Peyer's patch (tissue), 4 donors: ENCODE measurements around the gene GNG13. TPM values are rescaled to one million over a fixed set of nuclear protein-coding genes. Genes with fewer than 3 reads are reported as not detected.

Experiments
- DNase-seq, 3 donors: peaks; one replicate each; pipeline ENCODE4 v3.0.0-alpha.2; 2017 to 2019
- H3K27ac ChIP-seq, 4 donors: fragments of 200-600 bp; sonication (generic); one replicate each; pipeline ENCODE4 v1.5.1; 2016 to 2019
- H3K27me3 ChIP-seq, 2 donors: fragments of 200-600 bp; sonication (generic); one replicate each; pipeline ENCODE4 v1.5.1; 2019
- H3K36me3 ChIP-seq, 3 donors: fragments of 200-600 bp; sonication (generic); one replicate each; pipeline ENCODE4 v1.5.1; 2016 to 2019
- H3K4me1 ChIP-seq, 4 donors: fragments of 200-600 bp; sonication (generic); one replicate each; pipeline ENCODE4 v1.5.1; 2016 to 2019
- H3K4me3 ChIP-seq, 4 donors: fragments of 200-600 bp; sonication (generic); 1 replicate in 3 of 4; 2 replicates in 1 of 4; pipeline ENCODE4 v1.5.1; 2016 to 2019; ENCODE audit warnings: mild to moderate bottlenecking in 1 of 4
- H3K9me3 ChIP-seq, 4 donors: fragments of 200-600 bp; sonication (generic); one replicate each; pipeline ENCODE4 v1.5.1; 2016 to 2019; ENCODE audit warnings: mild to moderate bottlenecking in 1 of 4
- POLR2A ChIP-seq, 2 donors: fragments of 450-650 bp; IDR thresholded peaks; one replicate each; pipeline ENCODE4 v1.5.1; 2017; ENCODE audit warnings: antibody characterized with exemption in 2 of 2, mild to moderate bottlenecking in 2 of 2, moderate library complexity in 2 of 2
- total RNA-seq, 4 donors: library from RNA; depleted of rRNA; stranded (reverse); fragments of >200 nt; gene quantifications; one replicate each; pipeline ENCODE4 v1.1.0, GENCODE V29; 2016
- TF ChIP-seq, protein P1 (sequence below), 6 experiments: fragments of 450-650 bp in 4 of 6; fragments of 200-600 bp in 2 of 6; sonication (generic) in 1 of 6; IDR thresholded peaks; one replicate each; pipeline ENCODE4 v1.5.1; 2017 to 2019; ENCODE audit warnings: antibody characterized with exemption in 6 of 6, mild to moderate bottlenecking in 3 of 6, moderate library complexity in 1 of 6

GNG13 gene
- total RNA-seq, 4 donors from 2014 or later: 1.9 TPM; not detected in 3

DNA sequence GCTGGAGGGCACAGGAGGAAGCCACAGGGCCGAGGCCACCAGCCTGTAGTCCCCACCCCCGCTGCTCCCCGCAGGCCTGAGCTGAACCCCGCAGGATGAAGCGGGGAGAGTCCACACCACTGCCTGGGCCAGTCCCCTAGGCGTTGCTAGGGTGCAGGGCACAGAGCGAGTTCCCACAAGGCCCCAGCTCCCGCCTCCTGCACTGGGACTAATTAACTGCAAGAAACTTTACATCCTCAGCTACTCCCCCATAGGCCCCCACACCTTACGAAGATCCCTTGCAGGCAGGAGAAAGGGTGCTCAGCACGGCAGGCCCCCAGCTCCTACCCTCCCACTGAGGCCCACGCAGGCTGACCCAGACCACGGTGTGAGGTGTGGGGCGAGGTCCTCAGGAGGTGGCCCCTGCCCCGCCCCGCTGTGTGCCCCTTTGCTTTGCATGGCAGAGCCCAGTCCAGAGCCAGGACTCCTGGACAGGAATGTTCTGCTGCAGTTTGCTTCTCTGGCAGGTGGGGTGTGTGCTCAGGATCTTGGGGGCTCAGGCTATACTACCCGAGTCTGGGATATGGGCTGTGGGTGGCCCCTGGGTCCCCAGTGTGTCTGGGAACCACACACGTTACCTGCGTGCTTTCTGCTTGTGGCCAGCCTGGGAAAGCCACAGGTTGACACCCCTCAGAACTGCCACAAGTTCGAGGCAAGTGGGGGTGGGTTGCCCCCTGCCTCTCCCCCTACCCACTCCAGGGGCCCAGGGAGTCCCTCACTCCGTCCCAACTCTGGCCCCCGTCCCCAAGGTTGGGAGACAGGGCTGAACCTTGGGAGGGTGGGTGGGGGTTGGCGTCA is 1.2 kb downstream of the GNG13 start:
- peaks cover 0 to 21% of the 10 kb centered on the region in 2 donors for H3K27me3 ChIP-seq
- no peak overlapping the region for H3K4me3 ChIP-seq
- no peak for TF ChIP-seq POLR2A (IDR thresholded peaks at IDR 0.05)
- TF ChIP-seq, protein P1, sequence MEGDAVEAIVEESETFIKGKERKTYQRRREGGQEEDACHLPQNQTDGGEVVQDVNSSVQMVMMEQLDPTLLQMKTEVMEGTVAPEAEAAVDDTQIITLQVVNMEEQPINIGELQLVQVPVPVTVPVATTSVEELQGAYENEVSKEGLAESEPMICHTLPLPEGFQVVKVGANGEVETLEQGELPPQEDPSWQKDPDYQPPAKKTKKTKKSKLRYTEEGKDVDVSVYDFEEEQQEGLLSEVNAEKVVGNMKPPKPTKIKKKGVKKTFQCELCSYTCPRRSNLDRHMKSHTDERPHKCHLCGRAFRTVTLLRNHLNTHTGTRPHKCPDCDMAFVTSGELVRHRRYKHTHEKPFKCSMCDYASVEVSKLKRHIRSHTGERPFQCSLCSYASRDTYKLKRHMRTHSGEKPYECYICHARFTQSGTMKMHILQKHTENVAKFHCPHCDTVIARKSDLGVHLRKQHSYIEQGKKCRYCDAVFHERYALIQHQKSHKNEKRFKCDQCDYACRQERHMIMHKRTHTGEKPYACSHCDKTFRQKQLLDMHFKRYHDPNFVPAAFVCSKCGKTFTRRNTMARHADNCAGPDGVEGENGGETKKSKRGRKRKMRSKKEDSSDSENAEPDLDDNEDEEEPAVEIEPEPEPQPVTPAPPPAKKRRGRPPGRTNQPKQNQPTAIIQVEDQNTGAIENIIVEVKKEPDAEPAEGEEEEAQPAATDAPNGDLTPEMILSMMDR (IDR thresholded peaks at IDR 0.05): no peak
- H3K27ac ChIP-seq: no peak overlapping the region
- H3K4me1 ChIP-seq: peaks cover 0 to 3% (median 0%) of the 10 kb centered on the region in 4 donors
- DNase-seq: no peak
- H3K9me3 ChIP-seq: no peaks in the 10 kb centered on the region
- no peaks in the 10 kb centered on the region for H3K36me3 ChIP-seq

DNA sequence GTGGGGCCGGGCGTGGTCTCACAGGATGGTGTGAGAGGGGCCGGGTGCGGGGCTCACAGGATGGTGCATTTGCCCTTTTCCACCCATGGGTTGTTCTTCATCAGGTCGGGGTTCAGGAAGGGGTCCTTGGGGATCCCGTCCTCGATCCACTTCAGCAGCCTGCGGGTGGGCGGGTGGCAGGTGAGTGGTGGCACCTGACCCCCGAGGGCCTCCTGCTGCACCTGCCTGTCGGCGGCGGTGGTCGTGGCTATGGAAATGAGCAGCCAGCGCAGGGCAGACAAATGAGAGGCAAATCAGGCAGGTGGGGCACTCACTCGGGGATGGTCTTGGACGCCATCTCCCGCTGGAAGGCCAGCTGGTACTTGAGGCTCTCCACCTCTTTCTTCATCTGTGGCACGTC is 1.9 kb downstream of the GNG13 start:
- TF ChIP-seq, protein P1 (IDR thresholded peaks at IDR 0.05): no peak
- TF ChIP-seq POLR2A (IDR thresholded peaks at IDR 0.05): no peak
- H3K27me3 ChIP-seq: peaks cover 0 to 21% of the 10 kb centered on the region in 2 donors

DNA sequence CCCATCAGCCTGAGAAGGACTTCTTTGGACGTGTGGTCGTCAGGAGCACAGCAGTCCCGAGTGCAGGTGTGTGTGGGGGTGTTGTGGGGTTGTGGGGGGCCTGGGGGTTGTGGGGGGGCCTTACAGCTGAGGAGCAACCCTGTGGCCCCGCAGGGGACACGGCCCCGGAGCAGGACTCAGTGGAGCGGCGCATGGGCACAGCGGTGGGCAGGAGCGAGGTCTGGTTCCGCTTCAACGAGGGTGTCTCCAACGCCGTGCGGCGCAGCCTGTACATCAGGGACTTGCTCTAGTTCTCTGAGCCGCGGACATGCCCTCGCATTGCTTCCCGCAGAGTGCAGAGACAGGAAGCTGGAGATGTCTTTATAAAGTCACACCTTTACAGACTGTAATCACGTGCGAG is 2.8 kb downstream of the GNG13 start:
- Histone ChIP-seq H3K36me3 (no peaks in the 10 kb centered on the region), H3K9me3 (no peaks in the 10 kb centered on the region), H3K4me1 (peaks cover 0 to 3% (median 0%) of the 10 kb centered on the region in 4 donors), H3K4me3 (no peak overlapping the region), H3K27me3 (peaks cover 0 to 21% of the 10 kb centered on the region in 2 donors), H3K27ac (no peak overlapping the region)
- no peak for DNase-seq
- no peak for TF ChIP-seq POLR2A (IDR thresholded peaks at IDR 0.05)
- TF ChIP-seq, protein P1 (IDR thresholded peaks at IDR 0.05): no peak

More for the DNA sequence above, 1.9 kb downstream of the GNG13 start:
- Histone ChIP-seq H3K27ac (no peak overlapping the region), H3K4me3 (no peak overlapping the region), H3K4me1 (peaks cover 0 to 3% (median 0%) of the 10 kb centered on the region in 4 donors), H3K36me3 (no peaks in the 10 kb centered on the region), H3K9me3 (no peaks in the 10 kb centered on the region)
- no peak for DNase-seq

DNA sequence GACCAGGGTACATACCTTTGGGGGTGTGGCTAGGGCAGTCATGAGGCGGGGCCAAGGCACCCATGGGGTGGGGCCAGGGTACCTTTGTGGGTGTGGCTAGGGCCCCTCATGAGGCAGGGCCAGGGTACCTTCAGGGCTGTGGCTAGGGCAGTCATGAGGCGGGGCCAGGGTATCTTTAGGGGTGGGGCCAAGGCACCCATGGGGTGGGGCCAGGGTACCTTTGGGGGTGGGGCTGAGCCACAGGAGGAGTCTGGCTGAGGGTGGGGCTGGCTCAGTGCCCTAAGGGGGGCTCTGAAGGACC is 3.5 kb downstream of the GNG13 start:
- H3K27me3 ChIP-seq: peaks cover 0 to 21% of the 10 kb centered on the region in 2 donors
- H3K27ac ChIP-seq: no peak overlapping the region
- peaks cover 0 to 3% (median 0%) of the 10 kb centered on the region in 4 donors for H3K4me1 ChIP-seq
- H3K36me3 ChIP-seq: no peaks in the 10 kb centered on the region
- H3K4me3 ChIP-seq: no peak overlapping the region
- DNase-seq: no peak
- no peaks in the 10 kb centered on the region for H3K9me3 ChIP-seq
- TF ChIP-seq, protein P1 (IDR thresholded peaks at IDR 0.05): no peak
- no peak for TF ChIP-seq POLR2A (IDR thresholded peaks at IDR 0.05)

DNA sequence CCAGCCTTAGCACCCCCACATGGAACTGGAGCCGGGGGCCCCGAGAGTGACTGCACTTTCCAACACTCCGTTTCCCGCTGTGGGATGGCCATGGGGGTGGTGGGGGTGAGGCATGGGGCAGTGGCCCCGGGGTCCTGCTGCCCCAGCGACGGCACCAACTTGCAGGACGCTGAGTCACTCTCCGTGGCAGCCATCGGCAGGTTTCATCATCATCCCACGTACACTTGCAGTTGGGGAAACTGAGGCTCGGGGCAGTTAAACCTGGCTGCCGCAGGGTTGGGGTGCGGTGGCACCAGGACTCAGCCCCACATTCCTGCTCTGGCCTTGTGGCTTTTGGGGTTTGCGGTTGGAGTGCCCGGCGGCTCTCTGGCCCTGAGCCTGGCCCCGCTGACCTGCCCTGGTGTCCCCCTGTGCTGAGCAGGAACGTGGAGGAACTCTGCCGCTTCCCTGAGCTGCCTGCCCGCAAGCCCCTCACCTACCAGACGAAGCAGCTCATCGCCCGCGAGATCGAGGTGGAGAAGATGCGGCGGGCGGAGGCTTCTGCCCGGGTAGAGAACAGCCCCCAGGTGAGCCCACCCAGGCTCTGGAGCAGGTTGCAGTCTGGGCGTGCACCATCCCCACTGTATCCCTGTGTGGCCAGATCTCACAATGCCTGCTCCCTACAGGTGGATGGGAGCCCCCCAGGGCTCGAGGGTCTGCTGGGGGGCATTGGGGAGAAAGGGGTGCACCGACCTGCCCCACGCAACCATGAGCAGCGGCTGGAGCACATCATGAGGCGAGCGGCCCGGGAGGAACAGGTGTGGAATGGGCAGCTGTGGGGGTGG is 4.0 kb downstream of the GNG13 start:
- Histone ChIP-seq H3K36me3 (no peaks in the 10 kb centered on the region), H3K4me1 (peaks cover 0 to 3% (median 0%) of the 10 kb centered on the region in 4 donors), H3K4me3 (no peak overlapping the region), H3K9me3 (no peaks in the 10 kb centered on the region), H3K27ac (no peak overlapping the region), H3K27me3 (peaks cover 0 to 18% of the 10 kb centered on the region in 2 donors)
- TF ChIP-seq, protein P1 (IDR thresholded peaks at IDR 0.05): no peak
- no peak for TF ChIP-seq POLR2A (IDR thresholded peaks at IDR 0.05)
- no peak for DNase-seq
